Activated naive CD8-positive, alpha-beta T cell (primary cell): ENCODE data around the gene IFT172.
A peak's percentile ranks its signal among the peaks of the same experiment; 100 is the strongest.
"Not testable (repeated sequence)": the region's sequence is repeated elsewhere in the genome, so short reads cannot be mapped to it uniquely, and the experiment has no call there.

Experiments used
- H3K27ac Mint-ChIP-seq: one replicate; pipeline ENCODE4 v1.8.0; 2021; ENCODE audit warnings: mixed read lengths
- H3K27me3 Mint-ChIP-seq: one replicate; pipeline ENCODE4 v1.8.0; 2021; ENCODE audit warnings: mixed read lengths
- H3K36me3 Mint-ChIP-seq: one replicate; pipeline ENCODE4 v1.8.0; 2021; ENCODE audit warnings: mixed read lengths
- H3K4me1 Mint-ChIP-seq: one replicate; pipeline ENCODE4 v1.8.0; 2021; ENCODE audit warnings: low read depth, mixed read lengths
- H3K4me3 Mint-ChIP-seq: one replicate; pipeline ENCODE4 v1.8.0; 2021; ENCODE audit warnings: mild to moderate bottlenecking, mixed read lengths
- H3K9me3 Mint-ChIP-seq: one replicate; pipeline ENCODE4 v1.8.0; 2021; ENCODE audit warnings: low read depth, mixed read lengths

Gene IFT172, protein sequence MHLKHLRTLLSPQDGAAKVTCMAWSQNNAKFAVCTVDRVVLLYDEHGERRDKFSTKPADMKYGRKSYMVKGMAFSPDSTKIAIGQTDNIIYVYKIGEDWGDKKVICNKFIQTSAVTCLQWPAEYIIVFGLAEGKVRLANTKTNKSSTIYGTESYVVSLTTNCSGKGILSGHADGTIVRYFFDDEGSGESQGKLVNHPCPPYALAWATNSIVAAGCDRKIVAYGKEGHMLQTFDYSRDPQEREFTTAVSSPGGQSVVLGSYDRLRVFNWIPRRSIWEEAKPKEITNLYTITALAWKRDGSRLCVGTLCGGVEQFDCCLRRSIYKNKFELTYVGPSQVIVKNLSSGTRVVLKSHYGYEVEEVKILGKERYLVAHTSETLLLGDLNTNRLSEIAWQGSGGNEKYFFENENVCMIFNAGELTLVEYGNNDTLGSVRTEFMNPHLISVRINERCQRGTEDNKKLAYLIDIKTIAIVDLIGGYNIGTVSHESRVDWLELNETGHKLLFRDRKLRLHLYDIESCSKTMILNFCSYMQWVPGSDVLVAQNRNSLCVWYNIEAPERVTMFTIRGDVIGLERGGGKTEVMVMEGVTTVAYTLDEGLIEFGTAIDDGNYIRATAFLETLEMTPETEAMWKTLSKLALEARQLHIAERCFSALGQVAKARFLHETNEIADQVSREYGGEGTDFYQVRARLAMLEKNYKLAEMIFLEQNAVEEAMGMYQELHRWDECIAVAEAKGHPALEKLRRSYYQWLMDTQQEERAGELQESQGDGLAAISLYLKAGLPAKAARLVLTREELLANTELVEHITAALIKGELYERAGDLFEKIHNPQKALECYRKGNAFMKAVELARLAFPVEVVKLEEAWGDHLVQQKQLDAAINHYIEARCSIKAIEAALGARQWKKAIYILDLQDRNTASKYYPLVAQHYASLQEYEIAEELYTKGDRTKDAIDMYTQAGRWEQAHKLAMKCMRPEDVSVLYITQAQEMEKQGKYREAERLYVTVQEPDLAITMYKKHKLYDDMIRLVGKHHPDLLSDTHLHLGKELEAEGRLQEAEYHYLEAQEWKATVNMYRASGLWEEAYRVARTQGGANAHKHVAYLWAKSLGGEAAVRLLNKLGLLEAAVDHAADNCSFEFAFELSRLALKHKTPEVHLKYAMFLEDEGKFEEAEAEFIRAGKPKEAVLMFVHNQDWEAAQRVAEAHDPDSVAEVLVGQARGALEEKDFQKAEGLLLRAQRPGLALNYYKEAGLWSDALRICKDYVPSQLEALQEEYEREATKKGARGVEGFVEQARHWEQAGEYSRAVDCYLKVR (N-terminal part only)

DNA sequence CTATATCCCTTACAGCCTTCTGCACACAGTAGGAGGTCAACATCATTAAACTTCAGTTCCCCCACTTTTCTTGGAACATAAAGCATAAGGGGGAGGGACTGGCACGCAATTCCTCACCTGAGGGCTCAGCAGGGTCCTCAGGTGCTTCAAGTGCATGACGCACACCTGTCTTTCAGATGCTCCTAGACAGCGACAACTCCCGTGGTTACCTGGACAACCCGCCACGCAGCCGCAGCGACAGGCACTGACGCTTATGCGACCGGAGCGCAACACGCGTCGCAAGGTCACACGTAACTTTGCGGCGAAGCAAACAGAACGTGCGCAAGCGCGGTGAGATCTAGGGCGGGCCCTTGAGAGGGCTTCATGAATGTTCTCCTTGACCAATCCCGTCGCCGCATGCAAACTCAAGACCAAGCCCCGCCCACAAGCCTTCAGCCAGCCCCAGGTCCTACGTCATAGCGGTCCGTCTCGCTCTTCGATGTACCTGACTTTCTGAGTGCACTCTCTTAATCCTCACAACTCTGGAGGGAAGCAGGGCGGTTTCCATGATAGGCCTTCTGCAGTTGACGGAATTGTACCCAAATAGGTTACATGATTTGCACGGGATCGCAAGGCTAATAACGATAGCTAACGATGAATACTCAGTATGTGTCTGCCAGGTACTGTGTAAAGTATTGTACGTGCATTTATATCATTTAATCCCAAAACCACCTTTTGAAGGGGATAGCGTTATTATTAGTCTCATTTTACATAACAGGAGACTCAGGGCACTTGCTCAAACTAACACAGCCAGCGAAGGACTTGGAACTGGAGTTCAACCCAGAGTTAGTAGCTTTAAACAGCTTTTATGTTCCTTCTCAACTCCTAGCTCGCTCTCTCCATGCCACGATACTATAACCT is at the start of gene IFT172:
Gene IFT172, minus strand, starts transcription at position 246 of the 900 bp plus-strand sequence. Its CDS starts 90 bp downstream, at position 156.
- Mint-ChIP-seq H3K9me3 (no peaks in the 10 kb centered on the region), H3K27me3 (peaks cover 5% of the 10 kb centered on the region), H3K4me3 (peak within 1 kb of the TSS; percentile 84), H3K27ac (peak within 1 kb of the TSS; percentile 71), H3K36me3 (peaks cover 3% of the 10 kb centered on the region), H3K4me1 (peaks cover 21% of the 10 kb centered on the region)

DNA sequence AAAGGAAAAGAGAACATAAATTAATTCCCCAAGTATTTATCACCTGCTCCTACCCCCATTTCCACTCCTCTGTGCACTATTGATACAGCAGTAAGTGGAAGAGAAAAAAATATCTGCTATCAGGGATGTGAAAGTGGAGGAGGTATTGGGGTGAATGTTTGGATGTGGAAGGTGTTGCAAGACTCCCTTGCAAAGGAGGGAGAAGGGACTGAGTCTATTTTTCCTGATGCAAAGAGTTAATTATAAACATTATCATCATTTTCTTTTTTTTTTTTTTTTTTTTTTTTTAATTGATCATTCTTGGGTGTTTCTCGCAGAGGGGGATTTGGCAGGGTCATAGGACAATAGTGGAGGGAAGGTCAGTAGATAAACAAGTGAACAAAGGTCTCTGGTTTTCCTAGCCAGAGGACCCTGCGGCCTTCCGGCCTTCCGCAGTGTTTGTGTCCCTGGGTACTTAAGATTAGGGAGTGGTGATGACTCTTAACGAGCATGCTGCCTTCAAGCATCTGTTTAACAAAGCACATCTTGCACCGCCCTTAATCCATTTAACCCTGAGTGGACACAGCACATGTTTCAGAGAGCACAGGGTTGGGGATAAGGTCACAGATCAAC is 49.4 kb upstream of the IFT172 start:
- H3K4me1 Mint-ChIP-seq, H3K4me3 Mint-ChIP-seq, H3K27me3 Mint-ChIP-seq, H3K9me3 Mint-ChIP-seq, H3K36me3 Mint-ChIP-seq, H3K27ac Mint-ChIP-seq: not testable (repeated sequence)

DNA sequence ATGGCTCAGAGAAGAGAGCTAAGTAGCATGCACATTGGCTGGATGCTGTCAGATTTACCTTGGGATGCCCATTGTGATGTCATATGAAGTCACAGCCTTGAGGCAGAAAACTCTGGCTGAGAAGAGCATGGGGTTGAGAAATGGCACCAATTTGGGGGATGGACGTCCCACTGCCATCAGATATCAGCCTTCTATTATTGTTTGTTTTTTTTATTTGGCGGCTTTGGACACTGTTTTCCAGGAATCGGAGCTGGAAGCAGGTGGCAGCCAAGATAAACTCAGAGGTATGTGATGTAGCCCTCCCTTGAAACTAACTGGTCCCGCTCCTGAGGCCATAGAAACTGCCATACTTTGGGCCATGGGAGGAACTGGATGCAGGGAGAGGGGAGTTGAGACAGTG is 47.7 kb upstream of the IFT172 start:
- Mint-ChIP-seq H3K4me1 (no peaks in the 10 kb centered on the region), H3K9me3 (no peaks in the 10 kb centered on the region), H3K27me3 (no peaks in the 10 kb centered on the region), H3K27ac (no peak overlapping the region), H3K4me3 (no peak overlapping the region), H3K36me3 (peaks cover 3% of the 10 kb centered on the region)

DNA sequence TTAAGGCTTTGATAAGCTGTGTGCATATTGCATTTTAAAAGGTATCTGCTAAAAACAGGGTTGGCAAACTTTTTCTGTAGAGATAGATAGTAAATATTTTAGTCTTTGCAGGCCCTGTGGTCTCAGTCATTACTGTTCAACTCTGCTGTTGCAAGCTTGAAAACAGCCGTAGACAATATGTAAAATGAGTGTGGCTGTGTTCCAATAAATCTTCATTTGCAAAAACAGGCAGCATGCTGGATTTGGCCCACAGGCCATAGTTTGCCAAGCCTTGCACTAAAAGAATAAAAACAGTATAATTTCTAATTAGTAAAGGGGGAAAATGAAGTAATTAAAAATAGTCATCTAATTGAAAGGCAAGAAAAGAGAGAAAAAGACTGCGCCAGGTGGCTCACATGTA is 42.4 kb upstream of the IFT172 start:
- no peak overlapping the region for H3K27ac Mint-ChIP-seq
- H3K4me3 Mint-ChIP-seq, result no peak overlapping the region
- peaks cover 3% of the 10 kb centered on the region for H3K36me3 Mint-ChIP-seq
- H3K27me3 Mint-ChIP-seq, result peaks cover 1% of the 10 kb centered on the region
- H3K4me1 Mint-ChIP-seq, result no peaks in the 10 kb centered on the region
- no peaks in the 10 kb centered on the region for H3K9me3 Mint-ChIP-seq

DNA sequence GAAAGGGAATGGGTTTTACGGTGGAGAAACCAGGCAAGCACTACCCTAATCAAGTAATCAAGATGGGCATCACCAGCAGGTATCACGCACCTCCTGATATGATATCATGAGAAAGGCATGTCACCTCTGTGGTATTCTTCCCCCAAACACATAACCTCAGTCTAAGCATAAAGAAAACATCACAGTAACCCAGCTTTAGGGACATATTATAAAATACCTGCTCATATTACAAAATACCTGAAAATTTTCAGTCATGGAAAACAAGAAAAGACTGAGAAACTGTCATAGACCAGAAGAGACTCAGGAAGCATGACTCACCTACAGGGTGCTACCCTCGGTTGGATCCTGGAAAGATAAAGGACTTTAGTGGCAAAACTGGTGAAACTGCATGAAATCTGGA is 37.6 kb upstream of the IFT172 start:
- no peaks in the 10 kb centered on the region for H3K4me1 Mint-ChIP-seq
- H3K27ac Mint-ChIP-seq, result no peak overlapping the region
- H3K27me3 Mint-ChIP-seq, result peaks cover 11% of the 10 kb centered on the region
- no peaks in the 10 kb centered on the region for H3K9me3 Mint-ChIP-seq
- H3K36me3 Mint-ChIP-seq, result no peaks in the 10 kb centered on the region
- H3K4me3 Mint-ChIP-seq, result no peak overlapping the region

DNA sequence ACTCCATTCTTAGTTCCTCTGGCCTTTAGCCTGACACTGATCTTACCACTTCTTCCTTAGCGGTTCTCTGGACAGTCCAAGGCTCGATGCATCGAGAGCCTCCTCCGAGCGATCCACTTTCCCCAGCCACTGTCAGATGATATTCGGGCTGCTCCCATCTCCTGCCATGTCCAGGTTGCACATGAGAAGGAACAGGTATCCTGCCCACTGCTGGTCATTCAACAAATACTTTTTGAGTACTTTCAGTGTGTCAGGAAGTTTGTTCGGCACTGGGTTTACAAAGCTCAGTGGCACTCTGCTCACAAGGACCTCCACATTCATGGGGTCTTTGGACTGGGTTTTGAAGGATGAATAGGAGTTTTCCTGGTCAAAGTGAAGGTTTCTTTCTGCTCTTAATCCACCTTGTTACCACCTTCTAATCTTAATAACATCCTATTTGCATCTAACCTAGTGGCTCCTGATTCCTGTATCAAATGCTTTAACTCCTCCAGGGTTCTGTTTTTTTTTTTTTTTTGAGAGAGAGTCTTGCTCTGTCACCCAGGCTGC is 32.9 kb upstream of the IFT172 start:
- H3K9me3 Mint-ChIP-seq, result no peaks in the 10 kb centered on the region
- H3K27me3 Mint-ChIP-seq, result peaks cover 16% of the 10 kb centered on the region
- no peaks in the 10 kb centered on the region for H3K4me1 Mint-ChIP-seq
- H3K36me3 Mint-ChIP-seq, result no peaks in the 10 kb centered on the region
- H3K27ac Mint-ChIP-seq, result no peak overlapping the region
- H3K4me3 Mint-ChIP-seq, result no peak overlapping the region

DNA sequence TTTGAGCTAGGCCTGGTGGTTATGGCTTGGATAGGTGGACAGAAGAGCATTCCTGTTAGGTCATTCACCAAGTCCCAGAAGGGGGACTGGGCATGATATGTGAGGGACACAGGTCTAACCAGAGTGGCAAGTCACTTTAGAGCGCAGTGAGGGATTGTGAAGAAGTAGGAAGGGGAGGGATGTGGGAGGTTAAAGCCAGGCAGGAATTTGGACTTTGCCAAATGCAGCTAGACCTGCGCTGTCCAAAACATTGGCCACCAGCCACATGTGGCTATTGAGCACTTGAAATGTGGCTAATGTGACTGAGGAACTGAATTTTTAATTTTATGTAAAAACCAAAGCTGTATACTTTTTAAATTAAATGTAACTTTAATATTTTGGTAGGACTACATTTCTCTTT is 30.8 kb upstream of the IFT172 start:
- Mint-ChIP-seq H3K36me3 (no peaks in the 10 kb centered on the region), H3K9me3 (no peaks in the 10 kb centered on the region), H3K27me3 (peaks cover 13% of the 10 kb centered on the region), H3K4me1 (no peaks in the 10 kb centered on the region), H3K4me3 (no peak overlapping the region), H3K27ac (no peak overlapping the region)

DNA sequence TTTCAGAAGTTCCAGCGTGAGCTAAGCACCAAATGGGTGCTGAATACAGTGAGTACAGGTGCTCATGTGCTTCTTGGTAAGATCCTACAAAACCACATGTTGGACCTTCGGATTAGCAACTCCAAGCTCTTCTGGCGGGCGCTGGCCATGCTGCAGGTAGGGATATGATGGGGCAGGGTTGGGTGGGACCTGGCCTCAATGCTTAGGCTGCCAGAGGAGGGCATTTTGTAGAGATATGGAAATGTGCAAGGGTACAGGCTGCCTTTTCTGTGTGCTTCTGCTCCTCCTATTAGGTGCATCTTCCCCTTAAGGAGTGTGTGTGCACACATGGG is 29.2 kb upstream of the IFT172 start:
- Mint-ChIP-seq H3K36me3 (no peaks in the 10 kb centered on the region), H3K9me3 (no peaks in the 10 kb centered on the region), H3K4me3 (no peak overlapping the region), H3K4me1 (no peaks in the 10 kb centered on the region), H3K27ac (no peak overlapping the region), H3K27me3 (peaks cover 10% of the 10 kb centered on the region)

DNA sequence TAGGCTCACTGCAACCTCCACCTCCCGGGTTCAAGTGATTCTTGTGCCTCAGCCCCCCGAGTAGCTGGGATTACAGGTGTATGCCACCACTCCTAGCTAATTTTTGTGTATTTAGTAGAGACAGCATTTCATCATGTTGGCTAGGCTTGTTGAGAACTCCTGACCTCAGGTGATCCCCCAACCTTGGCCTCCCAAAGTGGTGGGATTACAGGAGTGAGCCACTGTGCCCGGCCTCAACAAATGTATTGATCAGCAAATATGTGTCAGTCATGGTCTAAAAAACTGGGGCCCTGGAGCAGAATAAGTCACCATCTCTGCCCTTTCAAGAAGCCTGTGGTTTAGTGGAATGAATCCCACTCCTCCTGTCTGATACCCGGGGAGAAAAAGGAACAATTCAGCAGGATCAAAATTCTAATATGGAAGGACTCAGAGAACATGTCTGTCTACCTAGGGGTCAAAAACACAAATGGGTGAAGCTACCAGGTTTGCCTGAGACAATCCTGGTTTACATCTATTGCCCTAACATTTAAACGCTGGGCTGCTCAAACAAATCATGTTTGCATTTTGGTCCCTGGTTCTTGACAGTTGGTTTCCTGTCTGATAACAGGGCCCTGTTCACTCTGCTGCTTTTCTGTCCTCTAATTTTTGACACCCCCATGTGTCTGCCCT is 28.7 kb upstream of the IFT172 start:
- no peaks in the 10 kb centered on the region for H3K9me3 Mint-ChIP-seq
- no peak overlapping the region for H3K4me3 Mint-ChIP-seq
- no peaks in the 10 kb centered on the region for H3K4me1 Mint-ChIP-seq
- H3K27ac Mint-ChIP-seq, result no peak overlapping the region
- no peaks in the 10 kb centered on the region for H3K36me3 Mint-ChIP-seq
- H3K27me3 Mint-ChIP-seq, result peaks cover 8% of the 10 kb centered on the region

DNA sequence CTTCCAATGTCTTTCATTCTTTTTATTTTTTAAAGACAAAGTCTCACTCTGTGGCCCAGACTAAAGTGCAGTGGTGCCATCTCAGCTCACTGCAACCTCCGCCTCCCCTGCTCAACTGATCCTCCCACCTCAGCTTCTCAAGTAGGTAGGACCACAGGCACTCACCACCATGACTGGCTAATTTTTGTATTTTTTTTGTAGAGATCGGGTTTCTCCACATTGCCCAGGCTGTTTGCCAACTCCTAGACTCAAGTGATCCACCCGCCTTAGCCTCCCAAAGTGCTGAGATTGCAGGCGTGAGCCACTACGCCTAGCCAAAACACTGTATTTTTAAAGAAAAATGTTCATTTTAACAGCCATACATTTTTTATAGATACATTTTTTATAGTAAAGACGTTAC is 19.8 kb upstream of the IFT172 start:
- Mint-ChIP-seq H3K27me3 (peaks cover 2% of the 10 kb centered on the region), H3K9me3 (no peaks in the 10 kb centered on the region), H3K27ac (no peak overlapping the region), H3K4me1 (no peaks in the 10 kb centered on the region), H3K36me3 (no peaks in the 10 kb centered on the region), H3K4me3 (no peak overlapping the region)

DNA sequence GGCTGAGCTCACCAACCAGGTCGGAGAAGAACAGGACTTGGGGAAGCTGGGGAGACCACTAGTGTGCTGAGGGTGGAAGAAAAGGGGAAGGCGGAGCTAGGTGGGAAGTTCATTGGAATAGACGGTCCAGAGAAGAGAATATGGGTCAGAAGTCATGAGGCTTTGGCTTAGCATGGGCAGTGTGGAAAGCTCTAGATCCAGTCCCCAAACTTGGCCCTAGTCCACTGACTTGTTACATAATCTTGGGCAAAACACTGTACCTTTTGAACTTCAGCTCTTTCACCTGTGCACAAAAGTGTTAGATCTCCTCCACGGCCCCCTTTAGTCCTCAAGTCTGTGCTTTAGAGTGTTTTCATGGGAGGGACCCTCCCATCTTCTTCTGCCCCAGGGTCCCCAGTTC is 17.8 kb upstream of the IFT172 start:
- H3K9me3 Mint-ChIP-seq, result no peaks in the 10 kb centered on the region
- no peak overlapping the region for H3K27ac Mint-ChIP-seq
- no peaks in the 10 kb centered on the region for H3K4me1 Mint-ChIP-seq
- no peak overlapping the region for H3K4me3 Mint-ChIP-seq
- no peaks in the 10 kb centered on the region for H3K36me3 Mint-ChIP-seq
- peaks cover 1% of the 10 kb centered on the region for H3K27me3 Mint-ChIP-seq

DNA sequence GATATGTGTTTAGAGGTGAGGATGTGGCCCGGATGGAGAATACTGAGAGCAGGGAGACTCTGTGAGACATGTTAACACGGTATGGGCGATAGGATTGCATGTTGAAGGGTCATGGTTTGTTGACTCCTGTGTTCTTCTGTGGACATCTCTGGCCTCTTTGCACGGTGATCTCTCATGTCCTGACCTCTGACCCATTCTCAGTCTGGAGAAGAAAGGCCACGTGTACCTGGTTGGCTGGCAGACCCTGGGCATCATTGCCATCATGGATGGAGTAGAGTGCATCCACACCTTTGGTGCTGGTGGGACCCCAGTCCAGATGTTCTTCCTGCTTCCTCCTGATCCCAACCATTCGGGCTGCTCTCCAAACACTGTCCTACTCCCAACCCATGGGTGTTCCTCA is 17.0 kb upstream of the IFT172 start:
- no peak overlapping the region for H3K27ac Mint-ChIP-seq
- no peaks in the 10 kb centered on the region for H3K36me3 Mint-ChIP-seq
- no peaks in the 10 kb centered on the region for H3K4me1 Mint-ChIP-seq
- no peaks in the 10 kb centered on the region for H3K9me3 Mint-ChIP-seq
- H3K4me3 Mint-ChIP-seq, result no peak overlapping the region
- peaks cover 1% of the 10 kb centered on the region for H3K27me3 Mint-ChIP-seq

DNA sequence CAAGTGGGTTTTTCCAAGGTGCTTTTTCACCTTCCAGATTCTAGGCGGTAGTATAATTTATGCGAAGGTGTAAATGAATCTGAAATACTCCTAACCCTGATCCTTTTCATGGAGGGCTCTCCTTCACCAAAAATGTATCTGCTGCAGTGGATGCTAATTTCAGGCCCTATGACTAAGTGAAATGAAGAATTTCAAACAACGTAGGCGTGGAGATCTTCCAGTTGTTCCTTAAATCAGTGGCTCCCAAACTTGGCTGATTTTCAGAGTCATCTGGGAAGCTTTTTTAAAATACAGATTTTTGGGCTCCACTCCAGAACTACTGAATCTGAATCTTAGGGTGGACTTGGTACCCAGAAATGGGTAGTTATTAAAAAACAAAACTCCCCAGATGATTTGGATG is 12.6 kb upstream of the IFT172 start:
- H3K4me1 Mint-ChIP-seq, result no peaks in the 10 kb centered on the region
- H3K9me3 Mint-ChIP-seq, result no peaks in the 10 kb centered on the region
- H3K4me3 Mint-ChIP-seq, result no peak overlapping the region
- H3K27ac Mint-ChIP-seq, result no peak overlapping the region
- peaks cover 7% of the 10 kb centered on the region for H3K27me3 Mint-ChIP-seq
- no peaks in the 10 kb centered on the region for H3K36me3 Mint-ChIP-seq
